BE2C (cell line): ENCODE measurements around the gene DNASE2.
A peak's percentile ranks its signal among the peaks of the same experiment; 100 is the strongest.

Experiments used
- DNase-seq: peaks from one replicate; pipeline ENCODE4 v3.0.0-alpha.2; 2020
- H3K27me3 ChIP-seq: fragments of 250-450 bp; sonication (Bioruptor Pico); 2 replicates; pipeline ENCODE4 v1.5.1; 2020; ENCODE audit warnings: mild to moderate bottlenecking
- H3K36me3 ChIP-seq: fragments of 250-450 bp; sonication (Bioruptor Pico); 2 replicates; pipeline ENCODE4 v1.5.1; 2020; ENCODE audit warnings: mild to moderate bottlenecking
- H3K4me1 ChIP-seq: fragments of 250-450 bp; sonication (Bioruptor Pico); 2 replicates; pipeline ENCODE4 v1.5.1; 2020
- H3K4me3 ChIP-seq: 2 replicates; pipeline ENCODE4 v1.5.1; 2011; ENCODE audit warnings: low read depth, low read length
- H3K9me3 ChIP-seq: fragments of 250-450 bp; sonication (Bioruptor Pico); 2 replicates; pipeline ENCODE4 v1.5.1; 2020
- CTCF ChIP-seq: IDR thresholded peaks from 2 replicates; pipeline ENCODE4 v1.5.1; 2012; ENCODE audit warnings: mild to moderate bottlenecking, low read depth, low read length

Gene DNASE2

GRCh38 chr19:12836529-12836863, 44.8 kb downstream of the DNASE2 start:
- no peaks in the 10 kb centered on the region for H3K9me3 ChIP-seq
- TF ChIP-seq CTCF = no peak
- no peak overlapping the region for H3K4me3 ChIP-seq
- H3K36me3 ChIP-seq = no peaks in the 10 kb centered on the region
- H3K4me1 ChIP-seq = peaks cover 14% of the 10 kb centered on the region
- no peaks in the 10 kb centered on the region for H3K27me3 ChIP-seq
- DNase-seq = no peak

GRCh38 chr19:12834976-12835757, 46.1 kb downstream of the DNASE2 start:
- peak; percentile 72 for DNase-seq
- Histone ChIP-seq H3K4me1 (peaks cover 11% of the 10 kb centered on the region), H3K9me3 (no peaks in the 10 kb centered on the region), H3K36me3 (no peaks in the 10 kb centered on the region), H3K27me3 (no peaks in the 10 kb centered on the region), H3K4me3 (peak overlapping the region; percentile 39)
- TF ChIP-seq CTCF = no peak

DNA sequence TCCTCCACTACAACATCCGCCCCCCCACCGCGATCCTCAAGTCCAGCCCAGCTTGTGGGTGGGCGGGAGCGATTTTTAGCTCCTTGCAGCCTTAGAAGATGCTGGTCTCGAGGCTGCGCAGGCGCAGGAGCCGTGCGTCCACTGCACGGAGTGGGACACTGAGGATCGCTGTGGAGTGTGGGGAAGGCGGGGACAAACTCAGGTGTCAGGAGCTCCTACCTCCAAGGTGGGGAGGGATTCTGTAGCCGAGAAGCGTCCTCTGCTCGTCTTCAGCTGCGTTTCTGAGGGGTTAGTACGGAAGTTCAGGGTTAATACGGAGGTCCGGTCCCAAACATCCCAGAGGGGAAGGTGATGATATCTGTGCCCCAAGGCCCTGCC, 46.7 kb downstream of the DNASE2 start, which contains the start of gene RTBDN:
TSS of gene RTBDN (minus strand) at position 14 of the 378 bp plus-strand sequence. CDS start 4,600 bp downstream, outside the sequence.
- Histone ChIP-seq H3K9me3 (no peaks in the 10 kb centered on the region), H3K4me3 (peak within 1 kb of the TSS; percentile 67), H3K27me3 (no peaks in the 10 kb centered on the region), H3K36me3 (no peaks in the 10 kb centered on the region), H3K4me1 (peaks cover 8% of the 10 kb centered on the region)
- TF ChIP-seq CTCF = no peak
- DNase-seq = no peak

GRCh38 chr19:12833738-12834565, 47.3 kb downstream of the DNASE2 start:
- Histone ChIP-seq H3K4me1 (peaks cover 8% of the 10 kb centered on the region), H3K4me3 (peak overlapping the region; percentile 67), H3K36me3 (no peaks in the 10 kb centered on the region), H3K9me3 (no peaks in the 10 kb centered on the region), H3K27me3 (no peaks in the 10 kb centered on the region)
- TF ChIP-seq CTCF = no peak
- DNase-seq = peak; percentile 76

- H3K9me3 ChIP-seq = no peaks in the 10 kb centered on the region
- TF ChIP-seq CTCF = no peak
- no peaks in the 10 kb centered on the region for H3K36me3 ChIP-seq
- H3K4me1 ChIP-seq = peaks cover 11% of the 10 kb centered on the region
- H3K4me3 ChIP-seq = peak overlapping the region; percentile 49
- H3K27me3 ChIP-seq = no peaks in the 10 kb centered on the region
- DNase-seq = no peak
Observed at GRCh38 chr19:12833418-12833737, 47.9 kb downstream of the DNASE2 start.

- peak overlapping the region; percentile 43 for H3K4me3 ChIP-seq
- H3K36me3 ChIP-seq = no peaks in the 10 kb centered on the region
- H3K9me3 ChIP-seq = no peaks in the 10 kb centered on the region
- peaks cover 11% of the 10 kb centered on the region for H3K4me1 ChIP-seq
- DNase-seq = peak; percentile 95
- TF ChIP-seq CTCF = no peak
- no peaks in the 10 kb centered on the region for H3K27me3 ChIP-seq
Observed at GRCh38 chr19:12828494-12828893, 52.8 kb downstream of the DNASE2 start.
